Adrenal gland (tissue), 12 donors: ENCODE data around the gene ITFG1. TPM values are rescaled to one million over a fixed set of nuclear protein-coding genes. Genes with fewer than 3 reads are reported as not detected.

ENCODE experiments used
- DNase-seq, 7 donors: peaks; one replicate each; pipeline ENCODE4 v3.0.0-alpha.2; 2019 to 2020
- H3K27ac ChIP-seq, 5 donors: fragments of 200-600 bp; sonication (generic) in 4 of 5; 1 replicate in 3 of 5; 2 replicates in 2 of 5; pipeline versions ENCODE4 v1.5.1 to v1.8.0; 2016 to 2020; ENCODE audit warnings: mild to moderate bottlenecking in 1 of 5
- H3K27me3 ChIP-seq: fragments of 200-600 bp; 2 replicates; pipeline ENCODE4 v1.8.0; 2021
- H3K36me3 ChIP-seq, 2 donors: fragments of 200-600 bp; replicated peaks in 1 of 2; 1 replicate in 1 of 2; 2 replicates in 1 of 2; pipeline versions ENCODE4 v1.5.1 to v1.8.0; 2018 to 2022
- H3K4me1 ChIP-seq, 2 donors: fragments of 200-600 bp; replicated peaks in 1 of 2; 1 replicate in 1 of 2; 2 replicates in 1 of 2; pipeline versions ENCODE4 v1.5.1 to v1.8.0; 2018 to 2021
- H3K4me3 ChIP-seq, 4 donors: fragments of 200-600 bp; sonication (generic) in 3 of 4; one replicate each; pipeline ENCODE4 v1.5.1; 2016 to 2018
- H3K9me3 ChIP-seq, 3 donors: fragments of 200-600 bp; sonication (generic) in 1 of 3; replicated peaks in 1 of 3; 1 replicate in 2 of 3; 2 replicates in 1 of 3; pipeline versions ENCODE4 v1.5.1 to v1.8.0; 2016 to 2021
- CTCF ChIP-seq, 6 experiments: fragments of 450-650 bp in 4 of 6; fragments of 200-600 bp in 2 of 6; sonication (generic) in 1 of 6; IDR thresholded peaks; 1 replicate in 5 of 6; 2 replicates in 1 of 6; pipeline versions ENCODE4 v1.5.1 to v1.8.0; 2016 to 2021; ENCODE audit warnings: antibody characterized with exemption in 6 of 6, mild to moderate bottlenecking in 2 of 6, moderate library complexity in 1 of 6
- POLR2A ChIP-seq, 2 donors: fragments of 450-650 bp; IDR thresholded peaks; one replicate each; pipeline ENCODE4 v1.6.1; 2017; ENCODE audit warnings: antibody characterized with exemption in 2 of 2, mild to moderate bottlenecking in 2 of 2, moderate library complexity in 1 of 2
- WGBS, 4 donors: extraction: QIAGEN DNeasy Blood & Tissue Kit in 2 of 4; methylation state at CpG; one replicate each; pipeline versions ENCODE4 v1.1.5 to v1.1.7; 2013 to 2017; 5-methylcytosine and 5-hydroxymethylcytosine counted together
- intact Hi-C, 2 donors: fragments of 100-400 bp; cut with DNase I; formaldehyde crosslinking; loops; one replicate each; pipeline versions ENCODE4 v1.14.1 to v1.15.0; 2022 to 2023
- polyA plus RNA-seq, 3 donors: library from polyadenylated mRNA; stranded (reverse); fragments of 200-250 nt in 2 of 3; fragments of 350-450 nt in 1 of 3; fragmentation: Illumina TruSeq in 1 of 3; extraction: RNeasy Lipid Tissue Mini Kit (QIAGEN cat#74804) in 1 of 3; gene quantifications; one replicate each; pipeline ENCODE4 v1.2.3, GENCODE V29; 2013 to 2014
- total RNA-seq, 9 donors: library from RNA; depleted of rRNA in 4 of 9; stranded (reverse); fragments of >200 nt in 4 of 9; fragments of 120-200 nt in 1 of 9; fragmentation: NEBNext Ultra II Directional in 1 of 9; extraction: Animal tissue kit (Norgen Biotek cat#: 25700) in 1 of 9; gene quantifications; one replicate each; pipeline versions ENCODE4 v1.1.0 to v1.2.4, GENCODE V29; 2013 to 2023
- donor health status: healthy with polysubstance abuse.
- donor health status: Bipolar disorder and iron deficiency.
- donor health status: DM: yes; HTN: yes; CAD: no.
- donor health status: DM: no; HTN: no; CAD: no.
- donor health status: DM: no; HTN: no; CAD: no.
- donor health status: DM: yes; HTN: yes; CAD: no.

The ITFG1 gene
- total and polyA plus RNA-seq, 12 donors = 8.4 to 246 (median 84.4) TPM

- Histone ChIP-seq H3K9me3 (no peaks in the 10 kb centered on the region), H3K27ac (no peak overlapping the region), H3K36me3 (no peaks in the 10 kb centered on the region), H3K27me3 (no peaks in the 10 kb centered on the region), H3K4me1 (no peaks in the 10 kb centered on the region), H3K4me3 (no peak overlapping the region)
- TF ChIP-seq CTCF (IDR thresholded peaks at IDR 0.05) (no peak), POLR2A (IDR thresholded peaks at IDR 0.05) (no peak)
- WGBS, 4 donors = 87 to 98% (median 95%) methylated on average over 1 of the region's 1 CpG
- DNase-seq = no peak
- intact Hi-C loops = no loop called here
These were observed 85.4 kb downstream of the ITFG1 start for GRCh38 chr16:47375423-47375822.

- no peaks in the 10 kb centered on the region for H3K4me1 ChIP-seq
- no peaks in the 10 kb centered on the region for H3K9me3 ChIP-seq
- no peak overlapping the region for H3K27ac ChIP-seq
- H3K4me3 ChIP-seq = no peak overlapping the region
- intact Hi-C loops = no loop called here
- no peak for DNase-seq
- H3K27me3 ChIP-seq = no peaks in the 10 kb centered on the region
- H3K36me3 ChIP-seq = no peaks in the 10 kb centered on the region
- 95 to 98% (median 97%) methylated on average over 3 of the region's 3 CpGs for WGBS, 4 donors
- TF ChIP-seq POLR2A (IDR thresholded peaks at IDR 0.05) (no peak), CTCF (IDR thresholded peaks at IDR 0.05) (no peak)
These were observed 86.2 kb downstream of the ITFG1 start for GRCh38 chr16:47374629-47375028.

- H3K27ac ChIP-seq = no peak overlapping the region
- H3K9me3 ChIP-seq = no peaks in the 10 kb centered on the region
- TF ChIP-seq CTCF (IDR thresholded peaks at IDR 0.05) = no peak
- no peak for TF ChIP-seq POLR2A (IDR thresholded peaks at IDR 0.05)
- WGBS, 4 donors = 84 to 88% (median 86%) methylated on average over 5 of the region's 5 CpGs
- H3K27me3 ChIP-seq = no peaks in the 10 kb centered on the region
- no peaks in the 10 kb centered on the region for H3K4me1 ChIP-seq
- DNase-seq = no peak
- H3K4me3 ChIP-seq = no peak overlapping the region
- intact Hi-C loops = no loop called here
- H3K36me3 ChIP-seq = no peaks in the 10 kb centered on the region
These were observed 89.4 kb downstream of the ITFG1 start for GRCh38 chr16:47371271-47372014.

- H3K36me3 ChIP-seq = no peaks in the 10 kb centered on the region
- no peaks in the 10 kb centered on the region for H3K4me1 ChIP-seq
- H3K27me3 ChIP-seq = no peaks in the 10 kb centered on the region
- intact Hi-C loops = no loop called here
- no peak for DNase-seq
- TF ChIP-seq POLR2A (IDR thresholded peaks at IDR 0.05) (no peak), CTCF (IDR thresholded peaks at IDR 0.05) (no peak)
- H3K9me3 ChIP-seq = no peaks in the 10 kb centered on the region
- 93 to 99% (median 97%) methylated on average over 12 of the region's 12 CpGs for WGBS, 4 donors
- H3K27ac ChIP-seq = no peak overlapping the region
- H3K4me3 ChIP-seq = no peak overlapping the region
These were observed 90.3 kb downstream of the ITFG1 start for GRCh38 chr16:47370536-47370935.
